ENCODE results near the gene ACKR1.

ACKR1 gene

GRCh38 chr1:159187647-159188374 is 16.9 kb upstream of the ACKR1 start:
- DNase-seq: no peak

GRCh38 chr1:159188375-159188788 is 16.3 kb upstream of the ACKR1 start:
- peak in 1 of 2 donors; percentile 65 for DNase-seq

- no peak for DNase-seq
These were observed 14.2 kb upstream of the ACKR1 start for GRCh38 chr1:159190441-159190840.

- DNase-seq: no peak
These were observed 8.1 kb upstream of the ACKR1 start for GRCh38 chr1:159196543-159196942.

- peak; percentile 22 to 38 for DNase-seq
These were observed 6.8 kb upstream of the ACKR1 start for GRCh38 chr1:159197561-159198557.

GRCh38 chr1:159199901-159200300 is 4.8 kb upstream of the ACKR1 start:
- DNase-seq: no peak

GRCh38 chr1:159200769-159201168 is 3.9 kb upstream of the ACKR1 start:
- no peak for DNase-seq

- no peak for DNase-seq
These were observed 3.0 kb upstream of the ACKR1 start for GRCh38 chr1:159201642-159202041.

- DNase-seq: no peak
These were observed 1.1 kb upstream of the ACKR1 start for GRCh38 chr1:159203610-159204009.

GRCh38 chr1:159205225-159205624 is 550 bp downstream of the ACKR1 start:
- no peak for DNase-seq

GRCh38 chr1:159206110-159206509 is 1.4 kb downstream of the ACKR1 start:
- no peak for DNase-seq

- DNase-seq: no peak
These were observed 2.4 kb downstream of the ACKR1 start for GRCh38 chr1:159207080-159207479.

GRCh38 chr1:159207774-159208173 is 3.1 kb downstream of the ACKR1 start:
- DNase-seq: no peak

- no peak for DNase-seq
These were observed 3.6 kb downstream of the ACKR1 start for GRCh38 chr1:159208175-159208825.

GRCh38 chr1:159209061-159209460 is 4.4 kb downstream of the ACKR1 start:
- no peak for DNase-seq

GRCh38 chr1:159211331-159212136 is 6.9 kb downstream of the ACKR1 start:
- peak; percentile 31 to 42 for DNase-seq

GRCh38 chr1:159212596-159212995 is 7.9 kb downstream of the ACKR1 start:
- no peak for DNase-seq

GRCh38 chr1:159214149-159214760 is 9.6 kb downstream of the ACKR1 start:
- peak; percentile 18 to 32 for DNase-seq

- DNase-seq: no peak
These were observed 14.3 kb downstream of the ACKR1 start for GRCh38 chr1:159218649-159219636.

GRCh38 chr1:159222075-159222865 is 17.6 kb downstream of the ACKR1 start:
- DNase-seq: no peak

All from CD4-positive, alpha-beta T cell treated with Interleukin-1 beta for 1 hour (primary cell).